ENCODE results near the gene ACTR10. TPM values are rescaled to one million over a fixed set of nuclear protein-coding genes. Genes with fewer than 3 reads are reported as not detected.
A peak's percentile ranks its signal among the peaks of the same experiment; 100 is the strongest.

The ACTR10 gene
- total RNA-seq, 1 experiment from 2014 or later = 42.3 TPM

GRCh38 chr14:58282925-58283593, 83.1 kb downstream of the ACTR10 start:
- Mint-ChIP-seq H3K9me3 (ENCODE audit: low read depth, unreplicated experiment) (no peaks in the 10 kb centered on the region), H3K36me3 (ENCODE audit: insufficient read depth, unreplicated experiment) (peaks cover 58% of the 10 kb centered on the region), H3K4me3 (ENCODE audit: low read depth, unreplicated experiment) (no peak overlapping the region), H3K27ac (ENCODE audit: unreplicated experiment) (peak overlapping the region; percentile 41), H3K4me1 (ENCODE audit: low read depth, unreplicated experiment) (peaks cover 60% of the 10 kb centered on the region), H3K27me3 (ENCODE audit: unreplicated experiment) (no peaks in the 10 kb centered on the region)
- BruUV-seq (replicated peaks) = no TSS peak
- TF ChIP-seq, protein P1, sequence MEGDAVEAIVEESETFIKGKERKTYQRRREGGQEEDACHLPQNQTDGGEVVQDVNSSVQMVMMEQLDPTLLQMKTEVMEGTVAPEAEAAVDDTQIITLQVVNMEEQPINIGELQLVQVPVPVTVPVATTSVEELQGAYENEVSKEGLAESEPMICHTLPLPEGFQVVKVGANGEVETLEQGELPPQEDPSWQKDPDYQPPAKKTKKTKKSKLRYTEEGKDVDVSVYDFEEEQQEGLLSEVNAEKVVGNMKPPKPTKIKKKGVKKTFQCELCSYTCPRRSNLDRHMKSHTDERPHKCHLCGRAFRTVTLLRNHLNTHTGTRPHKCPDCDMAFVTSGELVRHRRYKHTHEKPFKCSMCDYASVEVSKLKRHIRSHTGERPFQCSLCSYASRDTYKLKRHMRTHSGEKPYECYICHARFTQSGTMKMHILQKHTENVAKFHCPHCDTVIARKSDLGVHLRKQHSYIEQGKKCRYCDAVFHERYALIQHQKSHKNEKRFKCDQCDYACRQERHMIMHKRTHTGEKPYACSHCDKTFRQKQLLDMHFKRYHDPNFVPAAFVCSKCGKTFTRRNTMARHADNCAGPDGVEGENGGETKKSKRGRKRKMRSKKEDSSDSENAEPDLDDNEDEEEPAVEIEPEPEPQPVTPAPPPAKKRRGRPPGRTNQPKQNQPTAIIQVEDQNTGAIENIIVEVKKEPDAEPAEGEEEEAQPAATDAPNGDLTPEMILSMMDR (IDR thresholded peaks at IDR 0.05; ENCODE audit: unreplicated experiment) = no peak
- no peak for DNase-seq
- CTCF ChIA-PET = no interaction called here
- intact Hi-C loops (cut with micrococcal nuclease; ENCODE audit: unreplicated experiment) = loop anchor here (5.0 kb wide), 1 partner anchor 41 kb away; the partner anchor contains the start of gene PSMA3

DNA sequence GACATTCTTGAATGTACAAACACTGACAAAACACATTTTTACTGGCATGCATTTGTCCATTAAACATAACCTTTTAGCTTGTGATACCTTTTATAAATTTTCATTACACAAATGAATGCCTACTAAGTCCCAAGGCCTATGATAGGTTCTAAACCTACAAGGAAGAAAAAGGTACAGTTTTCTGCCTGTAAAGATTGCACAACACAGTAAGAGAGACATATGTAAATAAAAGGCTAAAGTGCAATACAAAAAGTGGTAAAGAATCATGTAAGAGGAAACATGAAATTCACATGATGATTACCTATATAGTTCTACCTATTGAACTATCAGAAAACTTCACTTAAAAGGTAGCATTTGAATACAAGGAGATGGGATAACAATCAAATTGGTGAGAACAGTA, 83.8 kb downstream of the ACTR10 start:
- Mint-ChIP-seq H3K36me3 (ENCODE audit: insufficient read depth, unreplicated experiment) (peaks cover 58% of the 10 kb centered on the region), H3K4me3 (ENCODE audit: low read depth, unreplicated experiment) (no peak overlapping the region), H3K9me3 (ENCODE audit: low read depth, unreplicated experiment) (no peaks in the 10 kb centered on the region), H3K4me1 (ENCODE audit: low read depth, unreplicated experiment) (peaks cover 67% of the 10 kb centered on the region), H3K27ac (ENCODE audit: unreplicated experiment) (no peak overlapping the region), H3K27me3 (ENCODE audit: unreplicated experiment) (no peaks in the 10 kb centered on the region)
- no peak for DNase-seq
- intact Hi-C loops (cut with micrococcal nuclease; ENCODE audit: unreplicated experiment) = loop anchor here (5.0 kb wide), 1 partner anchor 41 kb away; the partner anchor contains the start of gene PSMA3
- CTCF ChIA-PET = no interaction called here
- no TSS peak for BruUV-seq (replicated peaks)
- TF ChIP-seq, protein P1 (IDR thresholded peaks at IDR 0.05; ENCODE audit: unreplicated experiment) = no peak

DNA sequence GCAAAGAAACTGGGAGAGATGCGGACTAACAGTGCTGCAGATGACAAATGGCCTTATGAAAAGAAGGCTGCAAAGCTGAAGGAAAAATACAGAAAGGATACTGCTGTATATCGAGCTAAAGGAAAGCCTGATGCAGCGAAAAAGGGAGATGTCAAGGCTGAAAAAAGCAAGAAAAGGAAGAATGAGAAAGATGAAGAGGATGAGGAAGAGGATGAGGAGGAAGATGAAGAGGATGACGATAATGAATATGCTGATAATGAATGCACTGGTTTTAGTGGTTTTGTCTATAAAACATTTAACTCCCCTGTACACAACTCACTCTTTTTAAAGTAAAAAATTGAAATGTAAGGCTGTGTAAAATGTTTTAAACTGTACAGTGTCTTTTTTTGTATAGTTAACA, 85.2 kb downstream of the ACTR10 start:
- no TSS peak for BruUV-seq (replicated peaks)
- Mint-ChIP-seq H3K27me3 (ENCODE audit: unreplicated experiment) (no peaks in the 10 kb centered on the region), H3K27ac (ENCODE audit: unreplicated experiment) (no peak overlapping the region), H3K9me3 (ENCODE audit: low read depth, unreplicated experiment) (no peaks in the 10 kb centered on the region), H3K4me3 (ENCODE audit: low read depth, unreplicated experiment) (no peak overlapping the region), H3K36me3 (ENCODE audit: insufficient read depth, unreplicated experiment) (peaks cover 55% of the 10 kb centered on the region), H3K4me1 (ENCODE audit: low read depth, unreplicated experiment) (peaks cover 62% of the 10 kb centered on the region)
- DNase-seq = no peak
- intact Hi-C loops (cut with micrococcal nuclease; ENCODE audit: unreplicated experiment) = no loop called here
- CTCF ChIA-PET = no interaction called here
- TF ChIP-seq, protein P1 (IDR thresholded peaks at IDR 0.05; ENCODE audit: unreplicated experiment) = no peak

Other genes starting within 250 kb of the ACTR10 start
- gene ARMH4, start 47.9 kb upstream of the ACTR10 start, total RNA-seq (2022) = 0.07 TPM in 1 of 2 replicates, not detected in the other
- gene PSMA3, start 44.7 kb downstream of the ACTR10 start, total RNA-seq (2022) = 222 and 260 TPM in 2 replicates
- 24.9 and 26.7 TPM in 2 replicates for gene ARID4A, start 98.4 kb downstream of the ACTR10 start, total RNA-seq (2022)
- gene TOMM20L, start 195.8 kb downstream of the ACTR10 start, total RNA-seq (2022) = not detected in 2 replicates
- 44.0 and 44.5 TPM in 2 replicates for gene TIMM9, start 227.4 kb downstream of the ACTR10 start, total RNA-seq (2022)
- 16.7 and 19.3 TPM in 2 replicates for gene KIAA0586, start 227.6 kb downstream of the ACTR10 start, total RNA-seq (2022)